GM19099 (cell line): ENCODE data around the gene KCTD14.

Experiments used
- POLR2A ChIP-seq: IDR thresholded peaks from 3 replicates; pipeline ENCODE4 v1.6.1; 2011; ENCODE audit warnings: low read depth; ENCODE audit not compliant: insufficient read length; ENCODE audit errors: extremely low read depth

KCTD14 gene, protein sequence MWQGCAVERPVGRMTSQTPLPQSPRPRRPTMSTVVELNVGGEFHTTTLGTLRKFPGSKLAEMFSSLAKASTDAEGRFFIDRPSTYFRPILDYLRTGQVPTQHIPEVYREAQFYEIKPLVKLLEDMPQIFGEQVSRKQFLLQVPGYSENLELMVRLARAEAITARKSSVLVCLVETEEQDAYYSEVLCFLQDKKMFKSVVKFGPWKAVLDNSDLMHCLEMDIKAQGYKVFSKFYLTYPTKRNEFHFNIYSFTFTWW

GRCh38 chr11:78022397-78023396 lies at the start of gene KCTD14:
Gene KCTD14, minus strand, starts transcription at chr11:78023276. Its CDS starts 27 bp downstream, at chr11:78023249.
- no peak for TF ChIP-seq POLR2A

DNA sequence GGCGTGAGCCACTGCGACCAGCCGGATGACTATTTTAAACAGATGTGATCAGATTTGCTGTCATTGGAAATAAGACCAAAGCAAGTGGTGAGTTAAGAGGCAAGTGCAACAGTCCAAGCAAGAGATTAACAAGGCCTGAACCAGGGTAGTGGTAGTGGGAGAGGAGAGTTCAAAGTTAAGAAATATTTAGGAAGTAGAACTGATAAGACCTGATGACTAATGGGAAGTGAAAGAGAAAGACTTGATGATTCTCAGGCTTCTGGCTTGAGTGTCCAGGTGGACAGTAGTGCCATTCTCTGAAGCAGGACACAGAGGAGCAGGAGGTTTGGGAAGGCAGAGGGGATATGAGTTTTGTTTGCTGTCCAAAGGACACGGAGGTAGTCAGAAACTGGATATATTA lies 49.4 kb upstream of the KCTD14 start:
- TF ChIP-seq POLR2A: no peak

DNA sequence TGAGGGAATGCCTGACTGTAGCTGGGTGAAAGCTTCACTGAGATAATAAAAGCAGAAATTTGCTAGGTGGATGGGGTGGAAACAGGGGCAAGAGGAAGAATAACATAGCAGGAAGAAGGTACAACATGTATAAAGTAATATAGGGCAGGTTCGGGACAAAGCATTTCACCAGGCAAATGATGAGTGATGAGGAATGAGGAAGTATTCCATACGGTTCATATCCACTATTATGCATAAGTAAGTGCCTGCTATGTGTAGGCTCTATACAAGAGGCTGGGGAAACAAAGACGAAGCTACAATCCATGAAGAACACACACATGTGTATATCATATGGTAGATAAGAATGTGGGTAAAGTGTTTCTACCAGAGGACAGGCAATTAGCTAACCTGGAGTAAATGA lies 48.6 kb upstream of the KCTD14 start:
- no peak for TF ChIP-seq POLR2A

- TF ChIP-seq POLR2A: no peak
These were observed 47.5 kb upstream of the KCTD14 start for GRCh38 chr11:78070621-78071020.

DNA sequence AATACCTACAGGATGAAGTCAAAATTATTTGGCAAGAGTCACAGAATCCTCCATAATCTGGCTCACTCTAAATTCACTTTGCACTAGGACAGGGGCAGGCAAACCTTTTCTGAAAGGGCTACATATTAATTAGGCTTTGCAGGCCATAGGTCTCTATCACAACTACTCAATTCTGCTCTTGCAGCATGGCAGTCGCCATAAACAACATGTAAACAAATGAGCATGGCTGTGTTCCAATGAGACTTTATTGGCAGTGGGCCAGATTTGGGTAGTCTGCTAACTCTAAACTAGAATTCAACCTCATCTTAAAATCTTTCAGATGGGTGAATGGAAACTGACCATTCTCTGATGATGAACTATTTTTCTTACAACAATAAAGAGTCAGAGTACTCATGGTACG lies 46.4 kb upstream of the KCTD14 start:
- no peak for TF ChIP-seq POLR2A

DNA sequence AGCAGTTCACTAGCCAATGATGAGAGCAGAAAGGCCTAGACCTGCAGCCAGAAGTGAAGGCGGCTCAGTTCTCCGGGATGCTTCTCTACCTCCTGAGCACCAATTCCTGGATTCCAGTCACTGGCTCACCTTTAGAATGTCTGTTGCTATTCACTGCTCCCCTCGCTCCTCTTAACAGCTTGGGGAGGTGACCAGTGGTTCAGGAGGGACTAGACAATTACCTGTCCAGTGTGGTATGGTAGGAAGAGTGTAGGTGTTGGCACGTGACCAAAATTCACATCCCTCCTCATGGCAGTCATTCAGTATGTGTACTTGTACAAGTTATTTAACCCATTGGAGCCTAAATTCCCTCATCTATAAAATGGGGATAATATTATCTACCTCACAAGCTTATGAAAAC lies 44.6 kb upstream of the KCTD14 start:
- TF ChIP-seq POLR2A: no peak

DNA sequence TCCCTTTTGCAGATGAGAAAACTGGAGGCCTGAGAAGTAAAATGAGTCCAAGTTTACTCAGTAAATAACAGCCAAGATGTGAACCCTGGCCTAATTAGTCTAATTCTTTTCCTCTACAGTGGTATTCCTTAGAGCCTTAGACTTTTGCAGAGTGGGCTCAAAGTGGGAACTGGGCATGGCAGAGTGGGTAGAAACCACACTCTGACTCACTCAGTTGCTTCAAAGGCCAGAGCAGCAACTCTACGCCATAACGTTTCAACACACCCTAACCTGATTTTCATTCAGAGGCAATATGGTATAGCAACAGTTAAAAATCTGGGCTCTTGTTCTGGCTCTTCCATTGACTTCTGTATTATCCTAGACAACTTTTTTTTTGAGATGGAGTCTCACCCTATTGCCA lies 43.4 kb upstream of the KCTD14 start:
- TF ChIP-seq POLR2A: no peak

DNA sequence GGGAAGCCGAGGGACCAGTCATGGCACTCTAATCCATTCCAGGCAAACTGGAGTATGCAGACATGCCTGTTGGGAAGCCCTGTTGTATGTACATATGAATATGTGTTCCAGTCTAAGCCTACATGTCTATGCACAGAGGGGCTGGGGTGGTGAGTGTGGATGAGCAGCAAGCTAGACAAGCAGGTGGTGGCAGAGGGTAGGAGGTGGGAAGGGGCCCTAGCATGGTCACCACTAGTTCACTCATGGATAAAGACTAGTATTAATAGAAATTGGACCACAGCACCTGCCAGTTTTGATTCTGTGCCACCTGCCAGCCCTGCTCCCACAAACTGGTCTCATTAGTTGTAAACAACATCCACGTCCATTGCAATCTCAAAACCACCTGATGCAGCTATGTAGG lies 42.1 kb upstream of the KCTD14 start:
- TF ChIP-seq POLR2A: no peak

DNA sequence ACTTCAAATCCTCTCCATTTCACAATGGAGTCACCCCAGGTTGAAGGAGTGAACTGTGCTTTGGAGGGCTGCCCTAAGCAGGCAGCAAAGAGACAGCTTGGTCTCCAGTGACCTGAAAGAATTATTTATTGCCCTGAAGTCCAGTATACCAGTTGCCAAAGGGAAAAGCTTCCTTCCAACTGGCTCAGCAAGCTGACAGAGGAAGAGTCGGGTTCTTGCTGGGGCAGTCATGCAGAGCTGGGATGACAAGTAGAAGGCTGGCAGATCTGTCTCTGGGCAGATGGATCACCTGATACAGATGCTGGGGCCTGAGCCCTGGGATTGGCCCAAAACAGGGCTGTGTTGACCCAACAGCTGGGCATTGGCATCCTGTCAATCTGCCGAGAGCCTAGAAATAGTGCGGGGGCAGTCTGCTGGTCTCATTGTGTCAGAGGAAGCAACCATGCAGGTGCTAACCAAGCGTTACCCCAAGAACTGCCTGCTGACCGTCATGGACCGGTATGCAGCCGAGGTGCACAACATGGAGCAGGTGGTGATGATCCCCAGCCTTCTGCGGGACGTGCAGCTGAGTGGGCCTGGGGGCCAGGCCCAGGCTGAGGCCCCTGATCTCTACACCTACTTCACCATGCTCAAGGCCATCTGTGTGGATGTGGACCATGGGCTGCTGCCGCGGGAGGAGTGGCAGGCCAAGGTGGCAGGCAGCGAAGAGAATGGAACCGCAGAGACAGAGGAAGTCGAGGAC lies 40.5 kb upstream of the KCTD14 start, which contains the start of gene THRSP:
Gene THRSP (plus strand): TSS at position 422 of the 742 bp plus-strand sequence. CDS start 21 bp downstream, at position 443.
- TF ChIP-seq POLR2A: no peak

GRCh38 chr11:78062671-78063070 lies 39.6 kb upstream of the KCTD14 start:
- TF ChIP-seq POLR2A: no peak

GRCh38 chr11:78061921-78062311 lies 38.8 kb upstream of the KCTD14 start:
- TF ChIP-seq POLR2A: no peak

DNA sequence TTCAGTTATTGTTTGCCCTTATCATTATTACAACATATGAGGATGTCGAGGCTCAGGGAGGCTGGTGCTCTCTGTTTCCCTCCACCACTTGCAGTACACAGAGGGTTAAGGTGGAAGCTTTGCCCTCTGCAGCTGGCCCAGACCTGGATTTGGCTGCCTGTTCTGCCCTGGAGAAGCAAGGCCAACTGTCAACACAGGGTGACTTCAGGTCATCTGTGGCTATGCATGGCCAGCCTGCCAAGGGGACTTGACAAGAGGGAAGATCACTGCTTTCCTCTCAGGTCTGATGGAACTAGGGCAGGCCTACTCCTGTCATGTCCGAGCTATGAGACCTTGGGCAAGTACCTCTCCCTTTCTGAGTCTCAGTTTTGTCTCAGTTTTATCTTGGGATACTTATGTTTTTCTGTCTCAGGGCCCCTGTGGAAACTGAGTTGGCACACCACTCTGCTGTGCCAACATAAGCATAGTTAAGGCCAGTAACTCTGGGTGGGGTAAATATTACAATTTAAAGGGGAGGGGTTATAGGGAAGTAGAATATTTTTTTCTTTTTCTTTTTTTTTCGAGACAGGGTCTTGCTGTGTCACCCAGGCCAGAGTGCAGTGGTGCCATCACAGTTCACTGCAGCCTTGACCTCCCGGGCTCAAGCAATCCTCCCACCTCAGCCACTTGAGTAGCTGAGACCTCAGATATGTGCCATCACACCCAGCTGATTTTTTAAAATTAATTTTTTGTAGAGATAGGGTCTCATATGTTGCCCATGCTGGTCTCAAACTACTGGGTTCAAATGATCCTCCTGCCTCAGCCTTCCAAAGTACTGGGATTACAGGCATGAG lies 38.2 kb upstream of the KCTD14 start:
- TF ChIP-seq POLR2A: no peak

DNA sequence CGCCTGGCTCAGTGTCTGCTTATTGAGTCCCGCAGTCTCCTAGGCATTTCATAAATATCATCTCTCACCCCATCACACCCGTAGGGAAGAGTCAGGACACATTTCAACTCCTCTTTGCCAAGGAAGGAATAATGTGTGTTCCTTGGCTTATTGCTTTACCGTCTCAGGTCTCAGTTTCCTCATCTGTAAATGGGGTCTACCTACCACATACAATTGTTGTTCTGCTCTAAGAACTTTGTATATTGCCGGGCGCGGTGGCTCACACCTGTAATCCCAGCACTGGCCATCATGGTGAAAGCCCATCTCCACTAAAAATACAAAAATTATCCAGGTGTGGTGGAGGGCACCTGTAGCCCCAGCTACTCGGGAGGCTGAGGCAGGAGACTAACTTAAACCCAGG lies 37.5 kb upstream of the KCTD14 start:
- no peak for TF ChIP-seq POLR2A

DNA sequence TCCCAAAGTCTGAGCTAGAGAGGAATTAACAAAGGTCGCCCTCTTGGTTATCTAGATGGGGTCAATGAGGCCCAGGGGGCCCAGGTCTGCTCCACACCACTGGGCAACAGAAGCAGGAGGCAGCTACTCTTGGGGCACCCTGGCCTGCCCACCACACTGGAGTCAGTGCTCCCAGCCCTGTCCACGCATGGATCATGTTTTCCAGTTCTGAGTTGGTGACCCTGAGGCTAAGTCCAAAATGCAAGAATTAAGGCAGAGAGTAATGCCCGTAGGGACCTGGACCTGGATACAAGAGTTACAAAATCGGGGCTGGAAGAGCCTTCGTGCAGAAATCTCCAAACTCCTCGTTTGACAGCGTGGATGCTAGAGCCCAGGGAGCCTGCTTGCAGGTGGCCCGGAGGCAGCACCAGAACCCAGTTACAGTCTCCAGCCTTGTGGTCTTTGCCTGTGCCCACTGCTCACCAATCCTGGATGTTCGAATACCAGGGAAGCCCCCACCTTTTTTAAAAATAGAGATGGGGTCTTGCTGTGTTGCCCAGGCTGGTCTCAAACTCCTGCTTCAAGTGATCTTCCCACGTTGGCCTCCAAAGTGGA lies 34.5 kb upstream of the KCTD14 start:
- no peak for TF ChIP-seq POLR2A

GRCh38 chr11:78056093-78056492 lies 33.0 kb upstream of the KCTD14 start:
- no peak for TF ChIP-seq POLR2A

DNA sequence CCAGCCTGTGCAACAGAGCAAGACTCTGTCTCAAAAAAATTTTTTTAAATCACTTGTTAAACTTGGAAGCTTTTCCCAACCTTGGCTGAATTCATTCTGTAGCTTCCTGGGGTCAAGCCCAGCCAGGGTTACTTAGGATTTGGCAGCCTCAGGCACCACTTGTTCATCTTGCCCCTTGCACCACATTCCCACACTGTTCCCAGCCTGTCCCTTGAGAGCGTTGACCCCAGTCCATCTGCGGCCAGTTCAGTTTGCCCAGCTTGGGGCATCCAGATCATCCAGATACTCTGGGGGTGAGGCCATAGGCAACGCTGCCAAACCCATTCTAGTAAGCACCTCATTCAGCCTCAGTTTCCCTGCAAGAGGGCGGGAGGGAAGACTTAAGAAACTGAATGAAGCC lies 31.9 kb upstream of the KCTD14 start:
- TF ChIP-seq POLR2A: no peak
